Activated CD4-positive, alpha-beta memory T cell treated with anti-CD3 and anti-CD28 coated beads, Interleukin-2, amount 10 ng/mL, durations not matched to agents 7 days and 5 days (primary cell): ENCODE data around the gene RELT. TPM values are rescaled to one million over a fixed set of nuclear protein-coding genes. Genes with fewer than 3 reads are reported as not detected.

Source experiments
- CTCF ChIA-PET: fragments of 350-600 bp; sonication (Branson Sonifier 250); formaldehyde crosslinking; loops from one replicate; lab custom pipeline; 2021; ENCODE audit warnings: antibody characterized with exemption, inconsistent platforms; lab: Charles Lee
- POLR2A ChIA-PET: fragments of 350-600 bp; sonication (Branson Sonifier 250); formaldehyde crosslinking; loops from one replicate; lab custom pipeline; 2021; ENCODE audit warnings: antibody characterized with exemption; lab: Charles Lee
- DNase-seq: peaks from one replicate; pipeline ENCODE4 v3.0.0-alpha.2; 2020
- H3K27ac Mint-ChIP-seq: one replicate; pipeline ENCODE4 v1.8.0; 2021; ENCODE audit warnings: mild to moderate bottlenecking, mixed read lengths
- H3K27me3 Mint-ChIP-seq: one replicate; pipeline ENCODE4 v1.8.0; 2021; ENCODE audit warnings: mixed read lengths
- H3K36me3 Mint-ChIP-seq: one replicate; pipeline ENCODE4 v1.8.0; 2021; ENCODE audit warnings: low read depth, mixed read lengths
- H3K4me1 Mint-ChIP-seq: one replicate; pipeline ENCODE4 v1.8.0; 2021; ENCODE audit warnings: mixed read lengths
- H3K4me3 Mint-ChIP-seq: one replicate; pipeline ENCODE4 v1.8.0; 2021; ENCODE audit warnings: mild to moderate bottlenecking, mixed read lengths
- H3K9me3 Mint-ChIP-seq: one replicate; pipeline ENCODE4 v1.8.0; 2021; ENCODE audit warnings: mixed read lengths
- total RNA-seq, 2 experiments: library from RNA; stranded (reverse); gene quantifications; one replicate each; pipeline ENCODE4 v1.2.3, GENCODE V29; 2021

Gene RELT
- total RNA-seq, 2 experiments from 2014 or later: 26.0 to 27.3 TPM

GRCh38 chr11:73396985-73397384, 20.8 kb downstream of the RELT start:
- CTCF ChIA-PET: interaction anchor here (1.0 to 2.4 kb wide), 5 partner anchors 12 to 102 kb away, joined by 3 to 20 read pairs (median 7); no protein-coding TSS in a partner anchor
- Mint-ChIP-seq H3K36me3 (peaks cover 26% of the 10 kb centered on the region), H3K9me3 (no peaks in the 10 kb centered on the region), H3K27ac (peak overlapping the region; percentile 45), H3K27me3 (no peaks in the 10 kb centered on the region), H3K4me3 (no peak overlapping the region), H3K4me1 (peaks cover 2% of the 10 kb centered on the region)
- DNase-seq: no peak
- POLR2A ChIA-PET: interaction anchor here (0.9 to 2.1 kb wide), 5 partner anchors 9 to 46 kb away, joined by 3 to 5 read pairs (median 3); no protein-coding TSS in a partner anchor

- Mint-ChIP-seq H3K36me3 (peaks cover 26% of the 10 kb centered on the region), H3K4me3 (no peak overlapping the region), H3K9me3 (no peaks in the 10 kb centered on the region), H3K27me3 (no peaks in the 10 kb centered on the region), H3K27ac (peak overlapping the region; percentile 16), H3K4me1 (peaks cover 2% of the 10 kb centered on the region)
- no peak for DNase-seq
- ChIA-PET CTCF (interaction anchor here (1.4 to 2.4 kb wide), 4 partner anchors 13 to 103 kb away, joined by 5 to 20 read pairs (median 8); no protein-coding TSS in a partner anchor), POLR2A (interaction anchor here (1.5 to 2.1 kb wide), 3 partner anchors 8 to 47 kb away, joined by 3 to 5 read pairs (median 4); no protein-coding TSS in a partner anchor)
Observed at GRCh38 chr11:73397468-73398131, 21.4 kb downstream of the RELT start.

GRCh38 chr11:73398132-73398526, 21.9 kb downstream of the RELT start:
- Mint-ChIP-seq H3K4me3 (no peak overlapping the region), H3K4me1 (peaks cover 2% of the 10 kb centered on the region), H3K27ac (peak overlapping the region; percentile 16), H3K9me3 (no peaks in the 10 kb centered on the region), H3K27me3 (no peaks in the 10 kb centered on the region), H3K36me3 (peaks cover 26% of the 10 kb centered on the region)
- CTCF ChIA-PET: interaction anchor here (2.4 kb wide), 1 partner anchor 49 kb away, joined by 7 read pairs; no protein-coding TSS in a partner anchor
- no peak for DNase-seq
- POLR2A ChIA-PET: no interaction called here

GRCh38 chr11:73398721-73399120, 22.5 kb downstream of the RELT start:
- POLR2A ChIA-PET: interaction anchor here (0.7 to 1.3 kb wide), 3 partner anchors 11 to 48 kb away, joined by 3 to 4 read pairs (median 3); no protein-coding TSS in a partner anchor
- Mint-ChIP-seq H3K4me1 (no peaks in the 10 kb centered on the region), H3K27ac (no peak overlapping the region)

GRCh38 chr11:73399159-73399590, 23.0 kb downstream of the RELT start:
- H3K27ac Mint-ChIP-seq: peak overlapping the region; percentile 25
- H3K27me3 Mint-ChIP-seq: no peaks in the 10 kb centered on the region
- no peaks in the 10 kb centered on the region for H3K4me1 Mint-ChIP-seq
- H3K36me3 Mint-ChIP-seq: peaks cover 22% of the 10 kb centered on the region
- H3K4me3 Mint-ChIP-seq: no peak overlapping the region
- POLR2A ChIA-PET: interaction anchor here (0.7 to 1.3 kb wide), 4 partner anchors 12 to 48 kb away, joined by 3 to 4 read pairs (median 4); no protein-coding TSS in a partner anchor
- CTCF ChIA-PET: interaction anchor here (1.3 to 5.5 kb wide), 3 partner anchors 11 to 92 kb away, joined by 4 to 32 read pairs (median 4); no protein-coding TSS in a partner anchor
- DNase-seq: no peak
- no peaks in the 10 kb centered on the region for H3K9me3 Mint-ChIP-seq

More at GRCh38 chr11:73398721-73399120, 22.5 kb downstream of the RELT start:
- DNase-seq: no peak
- Mint-ChIP-seq H3K27me3 (no peaks in the 10 kb centered on the region), H3K4me3 (no peak overlapping the region), H3K9me3 (no peaks in the 10 kb centered on the region), H3K36me3 (peaks cover 24% of the 10 kb centered on the region)
- CTCF ChIA-PET: interaction anchor here (1.3 to 5.5 kb wide), 3 partner anchors 47 to 92 kb away, joined by 4 to 32 read pairs (median 7); no protein-coding TSS in a partner anchor

- H3K27me3 Mint-ChIP-seq: no peaks in the 10 kb centered on the region
- ChIA-PET POLR2A (interaction anchor here (1.1 to 1.3 kb wide), 4 partner anchors 12 to 49 kb away, joined by 3 to 4 read pairs (median 4); no protein-coding TSS in a partner anchor), CTCF (interaction anchor here (1.3 to 5.5 kb wide), 4 partner anchors 11 to 205 kb away, joined by 4 to 32 read pairs (median 4); no protein-coding TSS in a partner anchor)
- DNase-seq: no peak
- peak overlapping the region; percentile 25 for H3K27ac Mint-ChIP-seq
- no peaks in the 10 kb centered on the region for H3K4me1 Mint-ChIP-seq
- no peaks in the 10 kb centered on the region for H3K9me3 Mint-ChIP-seq
- peaks cover 22% of the 10 kb centered on the region for H3K36me3 Mint-ChIP-seq
- H3K4me3 Mint-ChIP-seq: no peak overlapping the region
Observed at GRCh38 chr11:73399636-73400035, 23.4 kb downstream of the RELT start.

- DNase-seq: no peak
- ChIA-PET POLR2A (interaction anchor here (1.2 kb wide), 1 partner anchor 13 kb away, joined by 3 read pairs; no protein-coding TSS in a partner anchor), CTCF (interaction anchor here (1.3 to 5.5 kb wide), 4 partner anchors 10 to 204 kb away, joined by 4 to 32 read pairs (median 4); no protein-coding TSS in a partner anchor)
- H3K36me3 Mint-ChIP-seq: peaks cover 20% of the 10 kb centered on the region
- H3K4me3 Mint-ChIP-seq: no peak overlapping the region
- H3K9me3 Mint-ChIP-seq: no peaks in the 10 kb centered on the region
- H3K4me1 Mint-ChIP-seq: no peaks in the 10 kb centered on the region
- H3K27me3 Mint-ChIP-seq: no peaks in the 10 kb centered on the region
- H3K27ac Mint-ChIP-seq: no peak overlapping the region
Observed at GRCh38 chr11:73400293-73400692, 24.1 kb downstream of the RELT start.

GRCh38 chr11:73401217-73401923, 25.2 kb downstream of the RELT start:
- Mint-ChIP-seq H3K4me3 (no peak overlapping the region), H3K27me3 (no peaks in the 10 kb centered on the region), H3K4me1 (no peaks in the 10 kb centered on the region), H3K9me3 (no peaks in the 10 kb centered on the region), H3K36me3 (peaks cover 18% of the 10 kb centered on the region), H3K27ac (no peak overlapping the region)
- no peak for DNase-seq
- POLR2A ChIA-PET: interaction anchor here (1.4 kb wide), 1 partner anchor 17 kb away, joined by 4 read pairs; no protein-coding TSS in a partner anchor
- CTCF ChIA-PET: interaction anchor here (1.5 to 5.5 kb wide), 4 partner anchors 8 to 259 kb away, joined by 4 to 32 read pairs (median 9); no protein-coding TSS in a partner anchor

- Mint-ChIP-seq H3K27me3 (no peaks in the 10 kb centered on the region), H3K4me3 (no peak overlapping the region), H3K4me1 (no peaks in the 10 kb centered on the region), H3K9me3 (no peaks in the 10 kb centered on the region), H3K27ac (no peak overlapping the region), H3K36me3 (peaks cover 11% of the 10 kb centered on the region)
- ChIA-PET POLR2A (interaction anchor here (1.4 kb wide), 1 partner anchor 18 kb away, joined by 4 read pairs; no protein-coding TSS in a partner anchor), CTCF (interaction anchor here (0.6 to 5.5 kb wide), 5 partner anchors 9 to 358 kb away, joined by 3 to 32 read pairs (median 5); partner anchors contain the start of gene RAB6A)
- no peak for DNase-seq
Observed at GRCh38 chr11:73401924-73402833, 26.0 kb downstream of the RELT start.

- DNase-seq: no peak
- Mint-ChIP-seq H3K4me3 (no peak overlapping the region), H3K4me1 (no peaks in the 10 kb centered on the region), H3K36me3 (peaks cover 15% of the 10 kb centered on the region), H3K27me3 (no peaks in the 10 kb centered on the region), H3K27ac (no peak overlapping the region), H3K9me3 (no peaks in the 10 kb centered on the region)
- ChIA-PET CTCF (interaction anchor here (0.6 to 5.5 kb wide), 5 partner anchors 9 to 358 kb away, joined by 3 to 32 read pairs (median 5); partner anchors contain the start of gene RAB6A), POLR2A (no interaction called here)
Observed at GRCh38 chr11:73402834-73403185, 26.6 kb downstream of the RELT start.

GRCh38 chr11:73403541-73403940, 27.3 kb downstream of the RELT start:
- H3K27me3 Mint-ChIP-seq: no peaks in the 10 kb centered on the region
- H3K9me3 Mint-ChIP-seq: no peaks in the 10 kb centered on the region
- DNase-seq: no peak
- ChIA-PET CTCF (interaction anchor here (3.2 to 5.5 kb wide), 2 partner anchors 52 to 257 kb away, joined by 13 to 32 read pairs; no protein-coding TSS in a partner anchor), POLR2A (no interaction called here)
- peaks cover 16% of the 10 kb centered on the region for H3K36me3 Mint-ChIP-seq
- H3K4me3 Mint-ChIP-seq: no peak overlapping the region
- H3K4me1 Mint-ChIP-seq: no peaks in the 10 kb centered on the region
- H3K27ac Mint-ChIP-seq: no peak overlapping the region
